ENCODE results near the gene PLA2G4F.

The PLA2G4F gene

GRCh38 chr15:42134617-42135245 lies 21.7 kb downstream of the PLA2G4F start:
- H3K9ac ChIP-seq (ENCODE audit: low read length), result no peak overlapping the region
- no peak overlapping the region for H3K27ac ChIP-seq (ENCODE audit: low read depth, low read length)
- no peaks in the 10 kb centered on the region for H3K9me3 ChIP-seq (ENCODE audit: low read length)
- no peaks in the 10 kb centered on the region for H3K36me3 ChIP-seq (ENCODE audit: insufficient read depth, low read length)
- no peaks in the 10 kb centered on the region for H3K27me3 ChIP-seq (ENCODE audit: control insufficient read depth in 1 of 2, insufficient read depth in 2 of 2, low read length in 2 of 2)
- H3K4me1 ChIP-seq (ENCODE audit: insufficient read depth, low read length), result no peaks in the 10 kb centered on the region
- no peak overlapping the region for H3K4me3 ChIP-seq (ENCODE audit: low read depth in 1 of 2, low read length in 2 of 2)

GRCh38 chr15:42133886-42134502 lies 22.4 kb downstream of the PLA2G4F start:
- no peaks in the 10 kb centered on the region for H3K27me3 ChIP-seq (ENCODE audit: control insufficient read depth in 1 of 2, insufficient read depth in 2 of 2, low read length in 2 of 2)

GRCh38 chr15:42133356-42133755 lies 23.1 kb downstream of the PLA2G4F start:
- no peak overlapping the region for H3K27ac ChIP-seq (ENCODE audit: low read depth, low read length)
- H3K9ac ChIP-seq (ENCODE audit: low read length), result no peak overlapping the region
- H3K9me3 ChIP-seq (ENCODE audit: low read length), result no peaks in the 10 kb centered on the region
- no peaks in the 10 kb centered on the region for H3K4me1 ChIP-seq (ENCODE audit: insufficient read depth, low read length)
- no peaks in the 10 kb centered on the region for H3K27me3 ChIP-seq (ENCODE audit: control insufficient read depth in 1 of 2, insufficient read depth in 2 of 2, low read length in 2 of 2)
- no peak overlapping the region for H3K4me3 ChIP-seq (ENCODE audit: low read depth in 1 of 2, low read length in 2 of 2)
- H3K36me3 ChIP-seq (ENCODE audit: insufficient read depth, low read length), result no peaks in the 10 kb centered on the region

More at GRCh38 chr15:42133886-42134502, 22.4 kb downstream of the PLA2G4F start:
- Histone ChIP-seq H3K4me1 (ENCODE audit: insufficient read depth, low read length) (no peaks in the 10 kb centered on the region), H3K4me3 (ENCODE audit: low read depth in 1 of 2, low read length in 2 of 2) (no peak overlapping the region), H3K27ac (ENCODE audit: low read depth, low read length) (no peak overlapping the region), H3K36me3 (ENCODE audit: insufficient read depth, low read length) (no peaks in the 10 kb centered on the region), H3K9ac (ENCODE audit: low read length) (no peak overlapping the region), H3K9me3 (ENCODE audit: low read length) (no peaks in the 10 kb centered on the region)

GRCh38 chr15:42131826-42132806 lies 24.3 kb downstream of the PLA2G4F start:
- Histone ChIP-seq H3K36me3 (ENCODE audit: insufficient read depth, low read length) (no peaks in the 10 kb centered on the region), H3K27me3 (ENCODE audit: control insufficient read depth in 1 of 2, insufficient read depth in 2 of 2, low read length in 2 of 2) (no peaks in the 10 kb centered on the region), H3K4me3 (ENCODE audit: low read depth in 1 of 2, low read length in 2 of 2) (no peak overlapping the region), H3K27ac (ENCODE audit: low read depth, low read length) (no peak overlapping the region), H3K9ac (ENCODE audit: low read length) (no peak overlapping the region), H3K9me3 (ENCODE audit: low read length) (no peaks in the 10 kb centered on the region), H3K4me1 (ENCODE audit: insufficient read depth, low read length) (no peaks in the 10 kb centered on the region)

GRCh38 chr15:42131006-42131405 lies 25.4 kb downstream of the PLA2G4F start:
- no peaks in the 10 kb centered on the region for H3K27me3 ChIP-seq (ENCODE audit: control insufficient read depth in 1 of 2, insufficient read depth in 2 of 2, low read length in 2 of 2)
- H3K4me1 ChIP-seq (ENCODE audit: insufficient read depth, low read length), result no peaks in the 10 kb centered on the region
- no peak overlapping the region for H3K4me3 ChIP-seq (ENCODE audit: low read depth in 1 of 2, low read length in 2 of 2)
- no peak overlapping the region for H3K9ac ChIP-seq (ENCODE audit: low read length)
- H3K27ac ChIP-seq (ENCODE audit: low read depth, low read length), result no peak overlapping the region
- no peaks in the 10 kb centered on the region for H3K9me3 ChIP-seq (ENCODE audit: low read length)
- H3K36me3 ChIP-seq (ENCODE audit: insufficient read depth, low read length), result no peaks in the 10 kb centered on the region

GRCh38 chr15:42130246-42130986 lies 26.0 kb downstream of the PLA2G4F start:
- no peaks in the 10 kb centered on the region for H3K36me3 ChIP-seq (ENCODE audit: insufficient read depth, low read length)
- no peaks in the 10 kb centered on the region for H3K4me1 ChIP-seq (ENCODE audit: insufficient read depth, low read length)
- H3K9me3 ChIP-seq (ENCODE audit: low read length), result no peaks in the 10 kb centered on the region
- no peaks in the 10 kb centered on the region for H3K27me3 ChIP-seq (ENCODE audit: control insufficient read depth in 1 of 2, insufficient read depth in 2 of 2, low read length in 2 of 2)
- no peak overlapping the region for H3K9ac ChIP-seq (ENCODE audit: low read length)
- no peak overlapping the region for H3K4me3 ChIP-seq (ENCODE audit: low read depth in 1 of 2, low read length in 2 of 2)
- no peak overlapping the region for H3K27ac ChIP-seq (ENCODE audit: low read depth, low read length)

GRCh38 chr15:42129364-42129763 lies 27.1 kb downstream of the PLA2G4F start:
- no peaks in the 10 kb centered on the region for H3K9me3 ChIP-seq (ENCODE audit: low read length)
- no peaks in the 10 kb centered on the region for H3K36me3 ChIP-seq (ENCODE audit: insufficient read depth, low read length)
- no peak overlapping the region for H3K4me3 ChIP-seq (ENCODE audit: low read depth in 1 of 2, low read length in 2 of 2)
- H3K27me3 ChIP-seq (ENCODE audit: control insufficient read depth in 1 of 2, insufficient read depth in 2 of 2, low read length in 2 of 2), result no peaks in the 10 kb centered on the region
- no peaks in the 10 kb centered on the region for H3K4me1 ChIP-seq (ENCODE audit: insufficient read depth, low read length)
- no peak overlapping the region for H3K27ac ChIP-seq (ENCODE audit: low read depth, low read length)
- no peak overlapping the region for H3K9ac ChIP-seq (ENCODE audit: low read length)

- H3K4me3 ChIP-seq (ENCODE audit: low read depth in 1 of 2, low read length in 2 of 2), result no peak overlapping the region
- H3K27me3 ChIP-seq (ENCODE audit: control insufficient read depth in 1 of 2, insufficient read depth in 2 of 2, low read length in 2 of 2), result no peaks in the 10 kb centered on the region
- H3K36me3 ChIP-seq (ENCODE audit: insufficient read depth, low read length), result no peaks in the 10 kb centered on the region
- no peaks in the 10 kb centered on the region for H3K4me1 ChIP-seq (ENCODE audit: insufficient read depth, low read length)
- no peak overlapping the region for H3K27ac ChIP-seq (ENCODE audit: low read depth, low read length)
- no peaks in the 10 kb centered on the region for H3K9me3 ChIP-seq (ENCODE audit: low read length)
- H3K9ac ChIP-seq (ENCODE audit: low read length), result no peak overlapping the region
Measured at GRCh38 chr15:42128476-42128875, 28.0 kb downstream of the PLA2G4F start.

GRCh38 chr15:42123546-42123945 lies 32.9 kb downstream of the PLA2G4F start:
- Histone ChIP-seq H3K4me3 (ENCODE audit: low read depth in 1 of 2, low read length in 2 of 2) (no peak overlapping the region), H3K27ac (ENCODE audit: low read depth, low read length) (no peak overlapping the region), H3K36me3 (ENCODE audit: insufficient read depth, low read length) (no peaks in the 10 kb centered on the region), H3K9ac (ENCODE audit: low read length) (no peak overlapping the region), H3K9me3 (ENCODE audit: low read length) (no peaks in the 10 kb centered on the region), H3K4me1 (ENCODE audit: insufficient read depth, low read length) (no peaks in the 10 kb centered on the region), H3K27me3 (ENCODE audit: control insufficient read depth in 1 of 2, insufficient read depth in 2 of 2, low read length in 2 of 2) (no peaks in the 10 kb centered on the region)

GRCh38 chr15:42121682-42122081 lies 34.8 kb downstream of the PLA2G4F start:
- Histone ChIP-seq H3K27ac (ENCODE audit: low read depth, low read length) (no peak overlapping the region), H3K9me3 (ENCODE audit: low read length) (no peaks in the 10 kb centered on the region), H3K9ac (ENCODE audit: low read length) (no peak overlapping the region), H3K4me1 (ENCODE audit: insufficient read depth, low read length) (no peaks in the 10 kb centered on the region), H3K36me3 (ENCODE audit: insufficient read depth, low read length) (no peaks in the 10 kb centered on the region), H3K4me3 (ENCODE audit: low read depth in 1 of 2, low read length in 2 of 2) (no peak overlapping the region), H3K27me3 (ENCODE audit: control insufficient read depth in 1 of 2, insufficient read depth in 2 of 2, low read length in 2 of 2) (no peaks in the 10 kb centered on the region)

- no peak overlapping the region for H3K9ac ChIP-seq (ENCODE audit: low read length)
- no peak overlapping the region for H3K27ac ChIP-seq (ENCODE audit: low read depth, low read length)
Measured at GRCh38 chr15:42121021-42121420, 35.4 kb downstream of the PLA2G4F start.

More at GRCh38 chr15:42121021-42121420, 35.4 kb downstream of the PLA2G4F start:
- Histone ChIP-seq H3K36me3 (ENCODE audit: insufficient read depth, low read length) (no peaks in the 10 kb centered on the region), H3K4me1 (ENCODE audit: insufficient read depth, low read length) (no peaks in the 10 kb centered on the region), H3K9me3 (ENCODE audit: low read length) (no peaks in the 10 kb centered on the region), H3K27me3 (ENCODE audit: control insufficient read depth in 1 of 2, insufficient read depth in 2 of 2, low read length in 2 of 2) (no peaks in the 10 kb centered on the region), H3K4me3 (ENCODE audit: low read depth in 1 of 2, low read length in 2 of 2) (no peak overlapping the region)
